ENCODE results near the gene COX6A2. TPM values are rescaled to one million over a fixed set of nuclear protein-coding genes. Genes with fewer than 3 reads are reported as not detected.
A peak's percentile ranks its signal among the peaks of the same experiment; 100 is the strongest.

Gene COX6A2
- polyA plus RNA-seq, 4 donors, result 0.60 to 24.3 (median 13.0) TPM

DNA sequence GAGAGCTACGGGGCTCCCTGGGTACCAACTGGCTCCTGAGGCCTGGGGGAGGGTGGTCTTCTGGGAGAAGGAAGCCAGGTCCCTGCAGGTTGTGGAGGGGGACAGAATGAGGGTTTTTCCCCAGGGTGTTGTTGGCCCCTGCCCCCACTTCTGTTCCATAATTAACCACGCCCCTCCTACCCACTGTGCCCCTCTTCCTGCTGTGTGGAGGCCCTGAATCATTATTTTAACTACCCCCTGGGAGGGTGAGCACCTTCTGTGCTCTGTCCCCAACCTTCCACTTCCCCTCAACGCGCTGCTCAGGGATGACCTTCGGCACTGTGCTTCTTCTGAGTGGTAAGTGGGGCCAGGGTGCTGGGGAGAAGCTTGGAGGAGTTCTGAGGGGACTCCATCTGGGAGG, 35.1 kb downstream of the COX6A2 start, which contains the start of gene ITGAD:
ITGAD (plus strand) TSS at position 280 of the 400 bp plus-strand sequence; CDS start at position 306, 26 bp downstream.
- Histone ChIP-seq H3K4me1 (ENCODE audit: control insufficient read depth in 3 of 3, insufficient read depth in 2 of 3, low read depth in 1 of 3, low read length in 2 of 3) (no peaks in the 10 kb centered on the region), H3K4me3 (ENCODE audit: low read depth in 1 of 3, low read length in 3 of 3) (no peak within 1 kb of the TSS), H3K9me3 (ENCODE audit: control insufficient read depth in 2 of 2, insufficient read depth in 1 of 2, low read depth in 1 of 2, low read length in 1 of 2) (no peaks in the 10 kb centered on the region), H3K27ac (ENCODE audit: low read depth in 1 of 3, low read length in 2 of 3) (no peak within 1 kb of the TSS), H3K27me3 (ENCODE audit: control insufficient read depth in 3 of 3, insufficient read depth in 3 of 3, low read length in 3 of 3) (no peaks in the 10 kb centered on the region), H3K36me3 (ENCODE audit: control insufficient read depth in 3 of 3, insufficient read depth in 2 of 3, low read depth in 1 of 3, low read length in 3 of 3) (no peaks in the 10 kb centered on the region)
- DNase-seq (no peak), FAIRE-seq (no peak)
- 49 to 53% (median 50%) methylated on average over 4 to 5 of the region's 5 CpGs for WGBS, 3 donors

DNA sequence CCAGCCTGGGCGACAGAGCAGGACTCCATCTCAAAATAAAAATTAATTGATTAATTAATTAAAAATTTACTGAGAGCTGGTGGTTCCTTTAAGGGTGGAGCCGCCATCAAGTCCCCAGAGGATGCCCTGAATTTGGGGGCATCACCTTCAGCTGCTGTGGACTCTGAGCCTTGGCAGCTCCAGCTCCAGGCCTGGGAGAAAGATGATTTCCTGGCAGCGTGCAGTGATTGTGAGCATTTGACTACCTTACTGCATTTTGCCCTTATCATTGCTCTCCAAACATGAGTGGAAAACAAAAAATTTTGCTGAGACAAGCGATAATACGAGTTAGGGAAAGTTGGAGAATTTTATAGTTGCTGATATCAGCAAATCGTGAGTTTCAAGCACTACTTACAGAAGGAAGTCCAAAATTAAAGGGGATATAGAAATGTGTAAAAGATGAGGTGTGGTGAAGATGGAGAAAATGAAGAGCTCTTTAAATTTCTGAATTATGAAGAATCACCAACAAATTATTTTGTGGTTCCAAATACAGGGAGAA, 37.6 kb downstream of the COX6A2 start:
- peaks cover 0 to 5% (median 0%) of the 10 kb centered on the region in 3 donors for H3K4me1 ChIP-seq (ENCODE audit: control insufficient read depth in 3 of 3, insufficient read depth in 2 of 3, low read depth in 1 of 3, low read length in 2 of 3)
- no peaks in the 10 kb centered on the region for H3K9me3 ChIP-seq (ENCODE audit: control insufficient read depth in 2 of 2, insufficient read depth in 1 of 2, low read depth in 1 of 2, low read length in 1 of 2)
- no peaks in the 10 kb centered on the region for H3K27me3 ChIP-seq (ENCODE audit: control insufficient read depth in 3 of 3, insufficient read depth in 3 of 3, low read length in 3 of 3)
- no peak overlapping the region for H3K27ac ChIP-seq (ENCODE audit: low read depth in 1 of 3, low read length in 2 of 3)
- FAIRE-seq (no peak), DNase-seq (no peak)
- H3K4me3 ChIP-seq (ENCODE audit: low read depth in 1 of 3, low read length in 3 of 3), result no peak overlapping the region
- 52 to 64% (median 63%) methylated on average over 6 of the region's 6 CpGs for WGBS, 3 donors
- no peaks in the 10 kb centered on the region for H3K36me3 ChIP-seq (ENCODE audit: control insufficient read depth in 3 of 3, insufficient read depth in 2 of 3, low read depth in 1 of 3, low read length in 3 of 3)

- Histone ChIP-seq H3K9me3 (ENCODE audit: control insufficient read depth in 2 of 2, insufficient read depth in 1 of 2, low read depth in 1 of 2, low read length in 1 of 2) (no peaks in the 10 kb centered on the region), H3K27ac (ENCODE audit: low read depth in 1 of 3, low read length in 2 of 3) (no peak overlapping the region), H3K4me1 (ENCODE audit: control insufficient read depth in 3 of 3, insufficient read depth in 2 of 3, low read depth in 1 of 3, low read length in 2 of 3) (peaks cover 0 to 8% (median 0%) of the 10 kb centered on the region in 3 donors), H3K4me3 (ENCODE audit: low read depth in 1 of 3, low read length in 3 of 3) (no peak overlapping the region), H3K36me3 (ENCODE audit: control insufficient read depth in 3 of 3, insufficient read depth in 2 of 3, low read depth in 1 of 3, low read length in 3 of 3) (no peaks in the 10 kb centered on the region), H3K27me3 (ENCODE audit: control insufficient read depth in 3 of 3, insufficient read depth in 3 of 3, low read length in 3 of 3) (no peaks in the 10 kb centered on the region)
- DNase-seq (no peak), FAIRE-seq (no peak)
- WGBS, 3 donors, result 76 to 95% (median 85%) methylated on average over 2 of the region's 2 CpGs
These were observed 39.6 kb downstream of the COX6A2 start for GRCh38 chr16:31388535-31388934.

DNA sequence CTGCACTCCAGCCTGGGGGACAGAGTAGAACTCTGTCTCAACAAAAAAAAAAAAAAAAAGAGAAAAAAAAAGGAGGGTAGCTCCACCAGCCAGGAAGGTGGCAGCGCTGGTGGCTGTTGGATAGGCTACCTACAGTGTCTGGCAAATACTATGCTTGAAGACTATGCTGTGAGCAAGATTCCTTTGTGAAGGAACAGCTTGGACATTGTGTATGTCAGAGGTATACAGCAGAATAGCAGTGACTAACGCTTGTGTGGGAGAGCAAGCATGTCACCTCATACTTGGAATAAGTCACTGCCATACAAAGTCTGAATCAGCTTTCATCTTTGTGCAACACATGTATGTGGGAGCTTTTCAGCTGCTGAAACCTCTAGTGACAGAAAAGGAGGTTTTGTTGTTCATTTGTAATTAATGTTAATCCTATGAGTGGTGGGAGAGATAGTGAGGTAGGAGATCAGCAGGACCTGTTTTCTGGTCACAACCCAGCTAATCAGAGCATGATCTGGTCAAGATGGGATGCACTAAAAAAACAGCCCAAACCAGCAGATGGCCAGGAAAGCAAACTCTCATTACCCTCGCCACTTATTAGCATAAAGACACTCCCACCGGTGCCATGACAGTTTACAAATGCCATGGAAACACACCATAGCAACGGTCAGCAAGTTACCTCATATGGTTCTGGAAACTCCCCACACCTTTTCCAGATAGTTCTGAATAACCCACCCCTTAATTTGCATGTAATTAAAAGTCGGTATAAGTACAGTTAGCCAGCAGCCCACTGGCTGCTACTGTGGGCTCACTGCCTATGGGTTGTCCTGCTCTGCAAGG, 41.8 kb downstream of the COX6A2 start:
- Histone ChIP-seq H3K9me3 (ENCODE audit: control insufficient read depth in 2 of 2, insufficient read depth in 1 of 2, low read depth in 1 of 2, low read length in 1 of 2) (no peaks in the 10 kb centered on the region), H3K36me3 (ENCODE audit: control insufficient read depth in 3 of 3, insufficient read depth in 2 of 3, low read depth in 1 of 3, low read length in 3 of 3) (no peaks in the 10 kb centered on the region), H3K4me3 (ENCODE audit: low read depth in 1 of 3, low read length in 3 of 3) (no peak overlapping the region), H3K4me1 (ENCODE audit: control insufficient read depth in 3 of 3, insufficient read depth in 2 of 3, low read depth in 1 of 3, low read length in 2 of 3) (peaks cover 0 to 8% (median 0%) of the 10 kb centered on the region in 3 donors), H3K27me3 (ENCODE audit: control insufficient read depth in 3 of 3, insufficient read depth in 3 of 3, low read length in 3 of 3) (no peaks in the 10 kb centered on the region), H3K27ac (ENCODE audit: low read depth in 1 of 3, low read length in 2 of 3) (peak overlapping the region in 1 of 3 donors; percentile 1)
- WGBS, 3 donors, result 10 to 40% (median 12%) methylated on average over 6 of the region's 6 CpGs
- FAIRE-seq (no peak), DNase-seq (peak; percentile 28 to 49)

GRCh38 chr16:31385680-31386079, 42.5 kb downstream of the COX6A2 start:
- FAIRE-seq, result no peak
- 20 to 72% (median 32%) methylated on average over 4 of the region's 4 CpGs for WGBS, 3 donors
- no peak overlapping the region for H3K27ac ChIP-seq (ENCODE audit: low read depth in 1 of 3, low read length in 2 of 3)

DNA sequence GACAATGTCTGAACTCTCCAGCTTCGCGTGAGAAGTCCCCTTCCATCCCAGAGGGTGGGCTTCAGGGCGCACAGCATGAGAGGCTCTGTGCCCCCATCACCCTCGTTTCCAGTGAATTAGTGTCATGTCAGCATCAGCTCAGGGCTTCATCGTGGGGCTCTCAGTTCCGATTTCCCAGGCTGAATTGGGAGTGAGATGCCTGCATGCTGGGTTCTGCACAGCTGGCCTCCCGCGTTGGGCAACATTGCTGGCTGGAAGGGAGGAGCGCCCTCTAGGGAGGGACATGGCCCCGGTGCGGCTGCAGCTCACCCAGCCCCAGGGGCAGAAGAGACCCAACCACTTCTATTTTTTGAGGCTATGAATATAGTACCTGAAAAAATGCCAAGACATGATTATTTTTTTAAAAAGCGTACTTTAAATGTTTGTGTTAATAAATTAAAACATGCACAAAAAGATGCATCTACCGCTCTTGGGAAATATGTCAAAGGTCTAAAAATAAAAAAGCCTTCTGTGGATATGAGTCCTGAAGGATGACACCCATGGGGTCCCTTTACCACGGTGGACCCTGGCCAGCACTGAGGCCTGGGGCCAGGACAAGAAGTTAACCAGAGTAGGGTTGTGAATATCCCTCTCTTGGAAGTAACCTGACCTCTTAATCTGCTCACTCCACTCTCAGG, 45.5 kb downstream of the COX6A2 start:
- 25 to 32% (median 27%) methylated on average over 14 of the region's 14 CpGs for WGBS, 3 donors
- Histone ChIP-seq H3K27me3 (ENCODE audit: control insufficient read depth in 3 of 3, insufficient read depth in 3 of 3, low read length in 3 of 3) (no peaks in the 10 kb centered on the region), H3K36me3 (ENCODE audit: control insufficient read depth in 3 of 3, insufficient read depth in 2 of 3, low read depth in 1 of 3, low read length in 3 of 3) (no peaks in the 10 kb centered on the region), H3K4me3 (ENCODE audit: low read depth in 1 of 3, low read length in 3 of 3) (no peak overlapping the region), H3K4me1 (ENCODE audit: control insufficient read depth in 3 of 3, insufficient read depth in 2 of 3, low read depth in 1 of 3, low read length in 2 of 3) (peaks cover 0 to 8% (median under 1%) of the 10 kb centered on the region in 3 donors), H3K27ac (ENCODE audit: low read depth in 1 of 3, low read length in 2 of 3) (no peak overlapping the region), H3K9me3 (ENCODE audit: control insufficient read depth in 2 of 2, insufficient read depth in 1 of 2, low read depth in 1 of 2, low read length in 1 of 2) (no peaks in the 10 kb centered on the region)
- FAIRE-seq (no peak), DNase-seq (peak; percentile 65 to 77)

More at GRCh38 chr16:31385680-31386079, 42.5 kb downstream of the COX6A2 start:
- Histone ChIP-seq H3K4me3 (ENCODE audit: low read depth in 1 of 3, low read length in 3 of 3) (no peak overlapping the region), H3K27me3 (ENCODE audit: control insufficient read depth in 3 of 3, insufficient read depth in 3 of 3, low read length in 3 of 3) (no peaks in the 10 kb centered on the region), H3K9me3 (ENCODE audit: control insufficient read depth in 2 of 2, insufficient read depth in 1 of 2, low read depth in 1 of 2, low read length in 1 of 2) (no peaks in the 10 kb centered on the region), H3K36me3 (ENCODE audit: control insufficient read depth in 3 of 3, insufficient read depth in 2 of 3, low read depth in 1 of 3, low read length in 3 of 3) (no peaks in the 10 kb centered on the region), H3K4me1 (ENCODE audit: control insufficient read depth in 3 of 3, insufficient read depth in 2 of 3, low read depth in 1 of 3, low read length in 2 of 3) (peaks cover 0 to 8% (median 0%) of the 10 kb centered on the region in 3 donors)
- peak; percentile 67 to 77 for DNase-seq

DNA sequence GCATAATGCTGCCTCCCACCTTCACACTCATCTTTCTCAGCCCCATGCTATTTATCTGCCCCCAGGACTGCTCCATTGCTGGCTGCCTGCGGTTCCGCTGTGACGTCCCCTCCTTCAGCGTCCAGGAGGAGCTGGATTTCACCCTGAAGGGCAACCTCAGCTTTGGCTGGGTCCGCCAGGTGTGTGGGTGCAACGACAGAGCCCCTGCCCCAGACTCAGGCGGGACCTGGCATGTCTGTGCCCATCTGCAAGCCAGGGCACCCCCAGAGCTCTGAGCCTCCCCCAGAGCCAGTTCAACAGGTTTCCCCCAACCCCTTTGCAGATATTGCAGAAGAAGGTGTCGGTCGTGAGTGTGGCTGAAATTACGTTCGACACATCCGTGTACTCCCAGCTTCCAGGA, 48.0 kb downstream of the COX6A2 start:
- Histone ChIP-seq H3K27me3 (ENCODE audit: control insufficient read depth in 3 of 3, insufficient read depth in 3 of 3, low read length in 3 of 3) (no peaks in the 10 kb centered on the region), H3K9me3 (ENCODE audit: control insufficient read depth in 2 of 2, insufficient read depth in 1 of 2, low read depth in 1 of 2, low read length in 1 of 2) (peaks cover 0 to 1% of the 10 kb centered on the region in 2 donors), H3K27ac (ENCODE audit: low read depth in 1 of 3, low read length in 2 of 3) (no peak overlapping the region), H3K4me3 (ENCODE audit: low read depth in 1 of 3, low read length in 3 of 3) (no peak overlapping the region), H3K36me3 (ENCODE audit: control insufficient read depth in 3 of 3, insufficient read depth in 2 of 3, low read depth in 1 of 3, low read length in 3 of 3) (no peaks in the 10 kb centered on the region), H3K4me1 (ENCODE audit: control insufficient read depth in 3 of 3, insufficient read depth in 2 of 3, low read depth in 1 of 3, low read length in 2 of 3) (peaks cover 0 to 8% (median 0%) of the 10 kb centered on the region in 3 donors)
- FAIRE-seq (no peak), DNase-seq (no peak)
- 59 to 79% (median 70%) methylated on average over 12 of the region's 12 CpGs for WGBS, 3 donors

All from small intestine (tissue), 7 donors.